H1 (cell line): ENCODE results near the gene HACL1.

ENCODE experiments used
- CBX8 ChIP-seq: fragments of 300-800, 300-1000 bp; sonication (generic); IDR thresholded peaks from 2 replicates; pipeline ENCODE4 v1.7.1; 2016; ENCODE audit warnings: low read depth, low read length, borderline replicate concordance
- CTCF ChIP-seq, 3 experiments: IDR thresholded peaks; 1 replicate in 2 of 3; 2 replicates in 1 of 3; pipeline versions ENCODE4 v1.5.1 to v1.6.1; 2011; ENCODE audit warnings: low read length in 3 of 3, mild to moderate bottlenecking in 3 of 3, inconsistent platforms in 2 of 3, low read depth in 1 of 3, moderate library complexity in 1 of 3; ENCODE audit not compliant: insufficient read depth in 1 of 3; ENCODE audit errors: control extremely low read depth in 1 of 3
- EP300 ChIP-seq, 2 experiments: IDR thresholded peaks; 1 replicate in 1 of 2; 2 replicates in 1 of 2; pipeline ENCODE4 v1.6.1; 2011 to 2012; ENCODE audit warnings: low read depth in 2 of 2, low read length in 2 of 2, mild to moderate bottlenecking in 2 of 2, borderline replicate concordance in 1 of 2, inconsistent platforms in 1 of 2, moderate library complexity in 1 of 2
- EZH2 ChIP-seq: fragments of 200-600 bp; sonication (generic); IDR thresholded peaks from 2 replicates; pipeline ENCODE4 v1.7.1; 2012; ENCODE audit warnings: low read depth, mild to moderate bottlenecking, moderate library complexity, low read length, inconsistent platforms; ENCODE audit not compliant: severe bottlenecking
- JUND ChIP-seq: IDR thresholded peaks from 2 replicates; pipeline ENCODE4 v1.6.1; 2011; ENCODE audit warnings: mild to moderate bottlenecking, improper control_type of control experiment, low read length
- MAX ChIP-seq: IDR thresholded peaks from 2 replicates; pipeline ENCODE4 v1.6.1; 2012; ENCODE audit warnings: inconsistent platforms
- PHF8 ChIP-seq: fragments of 200-600 bp; sonication (generic); conservative IDR thresholded peaks from 2 replicates; pipeline ENCODE4 v1.7.1; 2012; ENCODE audit warnings: low read depth, mild to moderate bottlenecking, inconsistent platforms, low read length, moderate library complexity
- POLR2A ChIP-seq, 2 experiments: IDR thresholded peaks; 1 replicate in 1 of 2; 2 replicates in 1 of 2; pipeline ENCODE4 v1.6.1; 2011; ENCODE audit warnings: low read depth in 2 of 2, low read length in 2 of 2, mild to moderate bottlenecking in 2 of 2; ENCODE audit errors: control extremely low read depth in 1 of 2
- RFX5 ChIP-seq: IDR thresholded peaks from 2 replicates; pipeline ENCODE4 v1.6.1; 2011; ENCODE audit warnings: low read depth, low read length, improper control_type of control experiment, borderline replicate concordance
- RNF2 ChIP-seq: fragments of 200-900, 300-1000 bp; sonication (generic); IDR thresholded peaks from 2 replicates; pipeline ENCODE4 v1.7.1; 2016; ENCODE audit warnings: borderline replicate concordance, low read depth, mild to moderate bottlenecking, antibody characterized with exemption, low read length; ENCODE audit not compliant: poor library complexity, severe bottlenecking; ENCODE audit errors: missing control alignments
- SUZ12 ChIP-seq: fragments of 200-600 bp; sonication (generic); IDR thresholded peaks from 2 replicates; pipeline ENCODE4 v1.6.1; 2012; ENCODE audit warnings: mild to moderate bottlenecking, inconsistent platforms, low read length, moderate library complexity, mixed read lengths
- TAF1 ChIP-seq: IDR thresholded peaks from 2 replicates; pipeline ENCODE4 v1.6.1; 2011; ENCODE audit warnings: mild to moderate bottlenecking, low read depth, low read length
- TAF7 ChIP-seq: optimal IDR thresholded peaks from 2 replicates; pipeline ENCODE3; 2011; ENCODE audit warnings: low read depth, mild to moderate bottlenecking, inconsistent platforms, low read length, moderate library complexity, borderline replicate concordance
- TCF12 ChIP-seq: IDR thresholded peaks from 2 replicates; pipeline ENCODE4 v1.6.1; 2011; ENCODE audit warnings: low read depth, mild to moderate bottlenecking, low read length

GRCh38 chr3:15634671-15635070, 33.3 kb upstream of the HACL1 start:
- TF ChIP-seq CTCF (IDR thresholded peaks at IDR 0.05; ENCODE audit: control extremely low read depth in 1 of 3, insufficient read depth in 1 of 3, low read depth in 1 of 3, low read length in 3 of 3) (no peak), CBX8 (no peak), POLR2A (IDR thresholded peaks at IDR 0.05; ENCODE audit: control extremely low read depth in 1 of 2, low read depth in 2 of 2, low read length in 2 of 2) (no peak), RNF2 (no peak), EZH2 (no peak), TAF1 (no peak), TCF12 (no peak), EP300 (IDR thresholded peaks at IDR 0.05; ENCODE audit: borderline replicate concordance in 1 of 2, low read depth in 2 of 2, low read length in 2 of 2) (no peak), RFX5 (no peak), SUZ12 (no peak), MAX (no peak), TAF7 (no peak), JUND (no peak), PHF8 (no peak)
